ENCODE results near the gene FPGS. TPM values are rescaled to one million over a fixed set of nuclear protein-coding genes. Genes with fewer than 3 reads are reported as not detected.

The FPGS gene, protein sequence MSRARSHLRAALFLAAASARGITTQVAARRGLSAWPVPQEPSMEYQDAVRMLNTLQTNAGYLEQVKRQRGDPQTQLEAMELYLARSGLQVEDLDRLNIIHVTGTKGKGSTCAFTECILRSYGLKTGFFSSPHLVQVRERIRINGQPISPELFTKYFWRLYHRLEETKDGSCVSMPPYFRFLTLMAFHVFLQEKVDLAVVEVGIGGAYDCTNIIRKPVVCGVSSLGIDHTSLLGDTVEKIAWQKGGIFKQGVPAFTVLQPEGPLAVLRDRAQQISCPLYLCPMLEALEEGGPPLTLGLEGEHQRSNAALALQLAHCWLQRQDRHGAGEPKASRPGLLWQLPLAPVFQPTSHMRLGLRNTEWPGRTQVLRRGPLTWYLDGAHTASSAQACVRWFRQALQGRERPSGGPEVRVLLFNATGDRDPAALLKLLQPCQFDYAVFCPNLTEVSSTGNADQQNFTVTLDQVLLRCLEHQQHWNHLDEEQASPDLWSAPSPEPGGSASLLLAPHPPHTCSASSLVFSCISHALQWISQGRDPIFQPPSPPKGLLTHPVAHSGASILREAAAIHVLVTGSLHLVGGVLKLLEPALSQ
- 59.7 and 99.0 TPM in 2 replicates for total RNA-seq

DNA sequence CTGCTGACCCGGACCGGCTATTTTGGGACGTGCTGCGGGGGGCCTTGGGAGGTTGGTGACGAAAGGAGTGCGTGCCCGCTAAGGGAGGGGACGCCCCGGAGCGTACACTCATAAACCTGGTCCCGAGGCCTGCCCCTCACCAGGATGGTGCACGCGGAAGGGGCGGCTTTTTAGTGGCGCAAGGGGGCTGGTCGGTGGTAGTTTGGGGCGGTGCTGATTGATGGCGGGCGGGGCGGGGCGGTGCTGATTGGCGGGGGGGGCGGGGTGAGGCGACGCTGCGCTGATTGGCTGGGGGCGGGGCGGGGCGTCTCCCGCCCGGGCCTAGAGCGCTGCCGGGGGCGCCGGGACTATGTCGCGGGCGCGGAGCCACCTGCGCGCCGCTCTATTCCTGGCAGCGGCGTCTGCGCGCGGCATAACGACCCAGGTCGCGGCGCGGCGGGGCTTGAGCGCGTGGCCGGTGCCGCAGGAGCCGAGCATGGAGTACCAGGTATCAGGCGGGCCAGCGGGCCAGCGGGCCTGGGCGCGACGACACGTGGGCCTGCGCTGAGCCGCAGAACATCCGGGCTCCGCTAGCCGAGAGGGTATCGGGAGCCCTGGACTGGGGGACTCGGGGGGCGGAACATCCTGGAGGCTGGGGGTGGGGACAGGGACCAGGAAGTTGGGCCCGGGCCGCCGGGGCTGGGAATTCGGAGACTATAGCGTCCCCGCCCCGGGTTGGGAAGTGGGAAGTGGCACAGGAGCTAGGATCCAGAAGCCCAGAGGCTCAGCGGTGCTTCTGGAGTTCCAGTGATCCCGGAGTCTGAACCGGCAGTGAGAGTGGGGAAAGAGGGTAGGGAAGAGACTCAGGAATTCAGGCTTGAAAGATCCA lies at the start of gene FPGS:
Gene FPGS (plus strand): TSS at position 307 of the 868 bp plus-strand sequence. CDS start 43 bp downstream, at position 350.

GRCh38 chr9:127778280-127779135 lies 24.2 kb upstream of the FPGS start, which contains the start of gene SH2D3C:
SH2D3C (minus strand) TSS chr9:127778666; CDS start chr9:127778627, 39 bp downstream.

GRCh38 chr9:127785933-127786772 lies 16.5 kb upstream of the FPGS start, which contains the start of gene CDK9:
CDK9 (plus strand) TSS chr9:127786034; CDS start chr9:127786149, 115 bp downstream.

GRCh38 chr9:127854184-127854806 lies 51.6 kb downstream of the FPGS start, which contains the start of gene ENG:
ENG (minus strand) TSS chr9:127854658; CDS start chr9:127854355, 303 bp downstream.

Other genes with a start within 250 kb of the FPGS start
- 43.6 and 46.2 TPM in 2 replicates for gene STXBP1, start 190.6 kb upstream of the FPGS start, total RNA-seq
- not detected in 2 replicates for gene CFAP157, start 95.9 kb upstream of the FPGS start, total RNA-seq
- 10.7 and 17.3 TPM in 2 replicates for gene PTRH1, start 87.2 kb upstream of the FPGS start, total RNA-seq
- 0.07 TPM in 1 of 2 replicates, not detected in the other for gene TTC16, start 86.8 kb upstream of the FPGS start, total RNA-seq
- gene TOR2A, start 67.6 kb upstream of the FPGS start, total RNA-seq = 3.5 and 3.8 TPM in 2 replicates
- 0.10 and 2.2 TPM in 2 replicates for gene SH2D3C, start 24.2 kb upstream of the FPGS start, total RNA-seq
- gene CDK9, start 16.8 kb upstream of the FPGS start, total RNA-seq = 43.9 and 45.2 TPM in 2 replicates
- 95.5 and 100 TPM in 2 replicates for gene ENG, start 51.8 kb downstream of the FPGS start, total RNA-seq
- 54.9 and 66.2 TPM in 2 replicates for gene AK1, start 74.8 kb downstream of the FPGS start, total RNA-seq
- gene ST6GALNAC6, start 96.7 kb downstream of the FPGS start, total RNA-seq = 45.6 and 55.6 TPM in 2 replicates
- 38.9 and 43.3 TPM in 2 replicates for gene ST6GALNAC4, start 114.2 kb downstream of the FPGS start, total RNA-seq
- gene PIP5KL1, start 127.9 kb downstream of the FPGS start, total RNA-seq = 1.4 and 3.4 TPM in 2 replicates
- gene DPM2, start 135.0 kb downstream of the FPGS start, total RNA-seq = 11.1 and 12.9 TPM in 2 replicates
- gene EEIG1, start 178.1 kb downstream of the FPGS start, total RNA-seq = 24.6 and 44.9 TPM in 2 replicates

Measured in smooth muscle cell of the pulmonary artery (primary cell).